HepG2 (cell line): ENCODE results near the gene FAM170B. TPM values are rescaled to one million over a fixed set of nuclear protein-coding genes. Genes with fewer than 3 reads are reported as not detected.

Experiments used
- ATAC-seq: fragments of 200-7000 bp; cut with Tn5 transposase; 3 replicates; pipeline ENCODE4 v1.9.1; 2020; ENCODE audit warnings: mild to moderate bottlenecking, moderate library complexity
- BruUV-seq: library from RNA; stranded (reverse); fragments of 400-500 nt; replicated peaks from 2 replicates; lab custom pipeline; 2021; lab: Mats Ljungman, UMichigan
- CTCF ChIA-PET: fragments of 300-600 bp; formaldehyde crosslinking; extraction: SDS; loops from one replicate; lab custom pipeline; 2021; ENCODE audit warnings: low total read pairs, inconsistent platforms, low intra/inter-chr PET ratio; lab: Yijun Ruan, JAX
- POLR2A ChIA-PET: fragments of 350-600 bp; sonication (Branson Sonifier 250); formaldehyde crosslinking; loops from one replicate; lab custom pipeline; 2020; ENCODE audit warnings: antibody characterized with exemption, inconsistent platforms; lab: Yijun Ruan, JAX
- DNase-seq: peaks from one replicate; pipeline ENCODE4 v3.0.0-alpha.2; 2015; ENCODE audit warnings: low spot score
- FAIRE-seq: peaks from 3 replicates; lab custom pipeline; 2011; peaks lifted over from hg19 to GRCh38; lab: Jason Lieb, UNC
- H2AFZ ChIP-seq: one replicate; pipeline ENCODE4 v1.6.1; 2011; ENCODE audit warnings: low read length, inconsistent platforms
- H3K27ac ChIP-seq: fragments of 300-600 bp; 3 replicates; pipeline ENCODE4 v1.8.0; 2011; ENCODE audit warnings: mixed run types, mild to moderate bottlenecking, mixed read lengths, low read length, inconsistent platforms; ENCODE audit not compliant: insufficient read depth; ENCODE audit errors: extremely low read length
- H3K27me3 ChIP-seq, 2 experiments: fragments of 200-600 bp in 1 of 2; 2 replicates in 1 of 2; 3 replicates in 1 of 2; pipeline versions ENCODE4 v1.6.0 to v1.8.0; 2011; ENCODE audit warnings: low read length in 2 of 2, mild to moderate bottlenecking in 2 of 2, moderate library complexity in 2 of 2, inconsistent platforms in 1 of 2; ENCODE audit not compliant: insufficient read depth in 2 of 2, control insufficient read depth in 1 of 2
- H3K36me3 ChIP-seq, 2 experiments: fragments of 200-600 bp in 1 of 2; replicated peaks in 1 of 2; 2 replicates in 1 of 2; 3 replicates in 1 of 2; pipeline versions ENCODE4 v1.5.1 to v1.8.0; 2011; ENCODE audit warnings: low read length in 2 of 2, inconsistent platforms in 1 of 2; ENCODE audit not compliant: insufficient read depth in 2 of 2, control insufficient read depth in 1 of 2
- H3K4me1 ChIP-seq: 2 replicates; pipeline ENCODE4 v1.5.1; 2012; ENCODE audit warnings: low read length, inconsistent platforms; ENCODE audit not compliant: insufficient read depth
- H3K4me2 ChIP-seq: 2 replicates; pipeline ENCODE4 v1.6.0; 2011; ENCODE audit warnings: low read depth, low read length, inconsistent platforms
- H3K4me3 ChIP-seq, 3 experiments: fragments of 200-600 bp in 1 of 3; sonication (generic), shearing (Covaris generic) in 1 of 3; replicated peaks in 1 of 3; 2 replicates each; pipeline ENCODE4 v1.5.1; 2011 to 2016; ENCODE audit warnings: low read length in 3 of 3, inconsistent platforms in 2 of 3, low read depth in 2 of 3, mild to moderate bottlenecking in 2 of 3, control low read depth in 1 of 3, mixed read lengths in 1 of 3; ENCODE audit not compliant: insufficient read depth in 1 of 3
- H3K79me2 ChIP-seq: one replicate; pipeline ENCODE4 v1.6.1; 2011; ENCODE audit warnings: low read length, inconsistent platforms; ENCODE audit not compliant: insufficient read depth
- H3K9ac ChIP-seq: 2 replicates; pipeline ENCODE4 v1.6.0; 2011; ENCODE audit warnings: mild to moderate bottlenecking, low read depth, low read length, inconsistent platforms; ENCODE audit not compliant: insufficient read depth
- H3K9me3 ChIP-seq: 2 replicates; pipeline ENCODE4 v1.5.1; 2012; ENCODE audit warnings: mild to moderate bottlenecking, low read length
- H4K20me1 ChIP-seq: 2 replicates; pipeline ENCODE4 v1.6.0; 2011; ENCODE audit warnings: inconsistent platforms, mild to moderate bottlenecking, low read length, moderate library complexity; ENCODE audit not compliant: insufficient read depth
- JUND ChIP-seq: sonication (generic); formaldehyde crosslinking; IDR thresholded peaks from 2 replicates; pipeline ENCODE4 v1.8.0; 2022; ENCODE audit warnings: mild to moderate bottlenecking, missing genetic modification reagents
- NFATC3 ChIP-seq: sonication (generic); formaldehyde crosslinking; IDR thresholded peaks from 2 replicates; pipeline ENCODE4 v1.5.1; 2020; ENCODE audit warnings: mild to moderate bottlenecking, missing genetic modification reagents
- TP53 ChIP-seq: sonication (generic); formaldehyde crosslinking; conservative IDR thresholded peaks from 2 replicates; pipeline ENCODE4 v1.4.0; 2020; ENCODE audit warnings: missing genetic modification reagents
- ZMYM2 ChIP-seq: sonication (generic); formaldehyde crosslinking; IDR thresholded peaks from 2 replicates; pipeline ENCODE4 v1.8.0; 2022; ENCODE audit warnings: mild to moderate bottlenecking, missing genetic modification reagents
- ZNF12 ChIP-seq: sonication (generic); formaldehyde crosslinking; IDR thresholded peaks from 2 replicates; pipeline ENCODE4 v1.5.0; 2020; ENCODE audit warnings: missing genetic modification reagents
- ZNF143 ChIP-seq: sonication (generic); formaldehyde crosslinking; IDR thresholded peaks from 2 replicates; pipeline ENCODE4 v1.4.0; 2020; ENCODE audit warnings: missing genetic modification reagents
- ZNF335 ChIP-seq: sonication (generic); formaldehyde crosslinking; IDR thresholded peaks from 2 replicates; pipeline ENCODE4 v1.4.0; 2020; ENCODE audit warnings: missing genetic modification reagents
- ZNF558 ChIP-seq: sonication (generic); formaldehyde crosslinking; IDR thresholded peaks from 2 replicates; pipeline ENCODE4 v1.9.0; 2022; ENCODE audit warnings: mild to moderate bottlenecking, missing genetic modification reagents, borderline replicate concordance
- WGBS: methylation state at CpG from one replicate; pipeline ENCODE4 v1.1.6; 2017; ENCODE audit warnings: low lambda C conversion rate; 5-methylcytosine and 5-hydroxymethylcytosine counted together
- in situ Hi-C: cut with HindIII; loops from 2 replicates; pipeline ENCODE4 v1.10.0; 2017; ENCODE audit warnings: low pct_unique_long_range_greater_than_20kb; ENCODE audit not compliant: extremely low pct_ligation_motif_present
- intact Hi-C: fragments of 100-400 bp; cut with micrococcal nuclease; formaldehyde crosslinking; loops from one replicate; pipeline ENCODE4 v1.10.0; 2022; ENCODE audit not compliant: unreplicated experiment
- polyA plus RNA-seq, 8 experiments: library from polyadenylated mRNA; depleted of rRNA in 3 of 8; stranded (reverse) in 7 of 8; unstranded in 1 of 8; fragments of >200 nt; fragmentation: Illumina TruSeq in 4 of 8; extraction: Trizol in 4 of 8; gene quantifications; 2 replicates each; pipeline versions ENCODE4 v1.2.1 to v1.2.3, GENCODE V29; 2011 to 2016; ENCODE audit warnings: low read depth in 4 of 8, missing spikeins in 1 of 8, mixed read lengths in 1 of 8; ENCODE audit not compliant: insufficient read depth in 1 of 8
- total RNA-seq, 5 experiments: library from RNA; depleted of rRNA; stranded (reverse); fragments of >200 nt; fragmentation: Illumina TruSeq; extraction: Trizol; gene quantifications; 2 replicates each; pipeline ENCODE4 v1.2.3, GENCODE V29; 2016; ENCODE audit warnings: low read depth in 1 of 5
- TF ChIP-seq, protein P1 (sequence below): sonication (generic); formaldehyde crosslinking; IDR thresholded peaks from 2 replicates; pipeline ENCODE4 v1.5.0; 2020; ENCODE audit warnings: mild to moderate bottlenecking, missing genetic modification reagents, borderline replicate concordance
- TF ChIP-seq, protein P2 (sequence below): IDR thresholded peaks from 2 replicates; pipeline ENCODE4 v1.6.1; 2016

Gene FAM170B
- total and polyA plus RNA-seq, 2 of the 13 experiments (the other 11 are each of a cell fraction or from before 2014, with no cell fraction given) = not detected

DNA sequence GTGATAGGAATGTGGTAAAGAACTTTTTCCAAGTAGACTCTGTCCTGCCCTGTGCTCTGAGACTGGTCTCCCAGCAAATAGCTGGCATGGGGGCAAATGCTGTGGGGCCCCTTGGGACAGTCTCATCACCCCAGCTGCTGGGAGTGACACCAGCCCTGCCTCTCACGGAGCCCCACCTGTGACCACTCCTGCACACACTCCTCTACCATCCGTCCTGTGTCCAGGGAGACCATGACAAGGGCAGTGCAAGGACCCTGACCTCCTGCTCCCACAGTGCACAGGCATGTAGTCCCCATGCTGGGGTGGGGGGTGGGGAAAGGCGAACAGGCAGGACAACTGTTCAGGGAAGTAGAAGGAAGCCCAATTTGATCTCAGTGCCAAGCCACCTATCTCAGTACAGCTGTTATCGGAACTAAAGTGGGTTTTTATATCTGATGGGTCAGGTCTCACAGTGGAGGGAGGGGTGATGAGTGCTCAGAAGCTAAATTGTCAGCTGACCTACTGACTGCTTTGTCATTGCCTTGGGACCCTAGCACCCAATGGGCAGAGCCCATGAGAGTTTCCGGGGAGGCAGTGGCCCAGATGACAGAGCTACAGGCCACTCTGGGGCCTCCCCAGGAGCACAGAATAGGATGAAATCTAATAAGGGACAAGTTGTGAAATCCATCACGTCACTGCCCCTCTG is 43.0 kb downstream of the FAM170B start (continued):
- TF ChIP-seq, protein P1, sequence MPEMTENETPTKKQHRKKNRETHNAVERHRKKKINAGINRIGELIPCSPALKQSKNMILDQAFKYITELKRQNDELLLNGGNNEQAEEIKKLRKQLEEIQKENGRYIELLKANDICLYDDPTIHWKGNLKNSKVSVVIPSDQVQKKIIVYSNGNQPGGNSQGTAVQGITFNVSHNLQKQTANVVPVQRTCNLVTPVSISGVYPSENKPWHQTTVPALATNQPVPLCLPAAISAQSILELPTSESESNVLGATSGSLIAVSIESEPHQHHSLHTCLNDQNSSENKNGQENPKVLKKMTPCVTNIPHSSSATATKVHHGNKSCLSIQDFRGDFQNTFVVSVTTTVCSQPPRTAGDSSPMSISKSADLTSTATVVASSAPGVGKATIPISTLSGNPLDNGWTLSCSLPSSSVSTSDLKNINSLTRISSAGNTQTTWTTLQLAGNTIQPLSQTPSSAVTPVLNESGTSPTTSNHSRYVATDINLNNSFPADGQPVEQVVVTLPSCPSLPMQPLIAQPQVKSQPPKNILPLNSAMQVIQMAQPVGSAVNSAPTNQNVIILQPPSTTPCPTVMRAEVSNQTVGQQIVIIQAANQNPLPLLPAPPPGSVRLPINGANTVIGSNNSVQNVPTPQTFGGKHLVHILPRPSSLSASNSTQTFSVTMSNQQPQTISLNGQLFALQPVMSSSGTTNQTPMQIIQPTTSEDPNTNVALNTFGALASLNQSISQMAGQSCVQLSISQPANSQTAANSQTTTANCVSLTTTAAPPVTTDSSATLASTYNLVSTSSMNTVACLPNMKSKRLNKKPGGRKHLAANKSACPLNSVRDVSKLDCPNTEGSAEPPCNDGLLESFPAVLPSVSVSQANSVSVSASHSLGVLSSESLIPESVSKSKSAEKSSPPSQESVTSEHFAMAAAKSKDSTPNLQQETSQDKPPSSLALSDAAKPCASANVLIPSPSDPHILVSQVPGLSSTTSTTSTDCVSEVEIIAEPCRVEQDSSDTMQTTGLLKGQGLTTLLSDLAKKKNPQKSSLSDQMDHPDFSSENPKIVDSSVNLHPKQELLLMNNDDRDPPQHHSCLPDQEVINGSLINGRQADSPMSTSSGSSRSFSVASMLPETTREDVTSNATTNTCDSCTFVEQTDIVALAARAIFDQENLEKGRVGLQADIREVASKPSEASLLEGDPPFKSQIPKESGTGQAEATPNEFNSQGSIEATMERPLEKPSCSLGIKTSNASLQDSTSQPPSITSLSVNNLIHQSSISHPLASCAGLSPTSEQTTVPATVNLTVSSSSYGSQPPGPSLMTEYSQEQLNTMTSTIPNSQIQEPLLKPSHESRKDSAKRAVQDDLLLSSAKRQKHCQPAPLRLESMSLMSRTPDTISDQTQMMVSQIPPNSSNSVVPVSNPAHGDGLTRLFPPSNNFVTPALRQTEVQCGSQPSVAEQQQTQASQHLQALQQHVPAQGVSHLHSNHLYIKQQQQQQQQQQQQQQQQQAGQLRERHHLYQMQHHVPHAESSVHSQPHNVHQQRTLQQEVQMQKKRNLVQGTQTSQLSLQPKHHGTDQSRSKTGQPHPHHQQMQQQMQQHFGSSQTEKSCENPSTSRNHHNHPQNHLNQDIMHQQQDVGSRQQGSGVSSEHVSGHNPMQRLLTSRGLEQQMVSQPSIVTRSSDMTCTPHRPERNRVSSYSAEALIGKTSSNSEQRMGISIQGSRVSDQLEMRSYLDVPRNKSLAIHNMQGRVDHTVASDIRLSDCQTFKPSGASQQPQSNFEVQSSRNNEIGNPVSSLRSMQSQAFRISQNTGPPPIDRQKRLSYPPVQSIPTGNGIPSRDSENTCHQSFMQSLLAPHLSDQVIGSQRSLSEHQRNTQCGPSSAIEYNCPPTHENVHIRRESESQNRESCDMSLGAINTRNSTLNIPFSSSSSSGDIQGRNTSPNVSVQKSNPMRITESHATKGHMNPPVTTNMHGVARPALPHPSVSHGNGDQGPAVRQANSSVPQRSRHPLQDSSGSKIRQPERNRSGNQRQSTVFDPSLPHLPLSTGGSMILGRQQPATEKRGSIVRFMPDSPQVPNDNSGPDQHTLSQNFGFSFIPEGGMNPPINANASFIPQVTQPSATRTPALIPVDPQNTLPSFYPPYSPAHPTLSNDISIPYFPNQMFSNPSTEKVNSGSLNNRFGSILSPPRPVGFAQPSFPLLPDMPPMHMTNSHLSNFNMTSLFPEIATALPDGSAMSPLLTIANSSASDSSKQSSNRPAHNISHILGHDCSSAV = no peak
- no peak for TF ChIP-seq ZNF143

DNA sequence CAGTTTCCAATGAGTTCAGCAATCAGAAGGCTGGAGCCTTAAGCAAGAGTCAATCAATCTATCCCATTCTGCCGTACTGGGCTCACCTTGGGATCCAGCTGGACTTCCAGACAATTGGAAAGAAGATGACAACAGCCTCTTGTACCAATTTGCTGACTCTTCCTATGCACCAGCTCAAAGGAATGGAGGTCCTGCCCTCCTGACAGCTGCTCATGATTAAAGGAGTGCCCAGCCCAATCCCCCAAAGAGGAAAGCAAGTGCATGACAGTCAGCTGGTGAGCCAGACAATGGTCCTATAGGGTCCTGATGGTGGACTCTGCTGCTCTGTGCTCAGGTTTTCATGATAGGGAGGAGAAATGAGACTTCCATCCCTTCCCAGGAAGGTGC is 43.6 kb downstream of the FAM170B start:
- in situ Hi-C loops (no loop called here), intact Hi-C loops (no loop called here)
- 0% methylated on average over 1 of the region's 1 CpG for WGBS
- H3K4me1 ChIP-seq = no peaks in the 10 kb centered on the region
- FAIRE-seq (no peak), ATAC-seq (no peak), DNase-seq (no peak)
- H3K9ac ChIP-seq = no peak overlapping the region
- no peaks in the 10 kb centered on the region for H3K79me2 ChIP-seq
- CTCF ChIA-PET = no interaction called here
- H3K4me3 ChIP-seq = no peak overlapping the region
- no peak overlapping the region for H3K27ac ChIP-seq
- H3K9me3 ChIP-seq = peaks cover 12% of the 10 kb centered on the region
- H3K27me3 ChIP-seq = peaks cover 2 to 5% of the 10 kb centered on the region in 2 experiments; a peak in 1 of 5 replicates
- no peaks in the 10 kb centered on the region for H3K36me3 ChIP-seq
- POLR2A ChIA-PET = no interaction called here
- no peak overlapping the region for H2AFZ ChIP-seq
- no peak overlapping the region for H3K4me2 ChIP-seq
- no peaks in the 10 kb centered on the region for H4K20me1 ChIP-seq
- no TSS peak for BruUV-seq
- TF ChIP-seq JUND (CRISPR knock-in tag) = no peak
- TF ChIP-seq NFATC3 (CRISPR knock-in tag) = no peak
- TF ChIP-seq TP53 (CRISPR knock-in tag) = no peak
- TF ChIP-seq, protein P2, sequence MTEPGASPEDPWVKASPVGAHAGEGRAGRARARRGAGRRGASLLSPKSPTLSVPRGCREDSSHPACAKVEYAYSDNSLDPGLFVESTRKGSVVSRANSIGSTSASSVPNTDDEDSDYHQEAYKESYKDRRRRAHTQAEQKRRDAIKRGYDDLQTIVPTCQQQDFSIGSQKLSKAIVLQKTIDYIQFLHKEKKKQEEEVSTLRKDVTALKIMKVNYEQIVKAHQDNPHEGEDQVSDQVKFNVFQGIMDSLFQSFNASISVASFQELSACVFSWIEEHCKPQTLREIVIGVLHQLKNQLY = no peak
- no peak for TF ChIP-seq ZNF12 (CRISPR knock-in tag)
- TF ChIP-seq ZMYM2 (CRISPR knock-in tag) = no peak
- no peak for TF ChIP-seq ZNF558 (CRISPR knock-in tag)
- TF ChIP-seq ZNF335 (CRISPR knock-in tag) = no peak
